Heart left ventricle (tissue), 13 donors: ENCODE measurements around the gene SORL1.

Experiments
- POLR2A ChIP-seq, 2 donors: fragments of 450-650 bp; IDR thresholded peaks; one replicate each; pipeline ENCODE4 v1.6.1; 2017; ENCODE audit warnings: antibody characterized with exemption in 2 of 2, mild to moderate bottlenecking in 2 of 2, moderate library complexity in 2 of 2
- TF ChIP-seq, protein P1 (sequence below), 12 donors: fragments of 200-600 bp; sonication (generic) in 4 of 12; IDR thresholded peaks; one replicate each; pipeline versions ENCODE4 v1.5.0 to v1.8.0; 2018 to 2022; ENCODE audit warnings: antibody characterized with exemption in 12 of 12, mild to moderate bottlenecking in 5 of 12
- donor health status: ischemic (EF 13 %, LVEDD 7.1; RV severe dilation, severe dysfunction).
- donor health status: DM: no; HTN: yes; CAD: no.
- donor health status: DM: no; HTN: no; CAD: no.
- donor health status: ischemic (EF 25% LVEDD 6.9; RV normal size, moderate dysfunction).
- donor health status: ischemic (EF 25% LVEDD 5.7; RV mildly dilated, moderate dysfunction).
- donor health status: ischemic (EF 35%, LVEDD 5.7; RV mildly dilated, moderate dysfunction).
- donor health status: nonischemic (EF 11% LVEDD 7.7; RV severe dilation, severe dysfunction).
- donor health status: DM: yes; HTN: yes; CAD: no.
- donor health status: PGD.
- donor health status: ischemic (EF 29% LVEDD 5.4; RV normal size, mild dysfunction).
- donor health status: nonischemic (EF 23%, LVEDD 6.1; RV moderate dilation, normal function).

GRCh38 chr11:121451178-121451985, 732 bp upstream of the SORL1 start:
- TF ChIP-seq, protein P1, sequence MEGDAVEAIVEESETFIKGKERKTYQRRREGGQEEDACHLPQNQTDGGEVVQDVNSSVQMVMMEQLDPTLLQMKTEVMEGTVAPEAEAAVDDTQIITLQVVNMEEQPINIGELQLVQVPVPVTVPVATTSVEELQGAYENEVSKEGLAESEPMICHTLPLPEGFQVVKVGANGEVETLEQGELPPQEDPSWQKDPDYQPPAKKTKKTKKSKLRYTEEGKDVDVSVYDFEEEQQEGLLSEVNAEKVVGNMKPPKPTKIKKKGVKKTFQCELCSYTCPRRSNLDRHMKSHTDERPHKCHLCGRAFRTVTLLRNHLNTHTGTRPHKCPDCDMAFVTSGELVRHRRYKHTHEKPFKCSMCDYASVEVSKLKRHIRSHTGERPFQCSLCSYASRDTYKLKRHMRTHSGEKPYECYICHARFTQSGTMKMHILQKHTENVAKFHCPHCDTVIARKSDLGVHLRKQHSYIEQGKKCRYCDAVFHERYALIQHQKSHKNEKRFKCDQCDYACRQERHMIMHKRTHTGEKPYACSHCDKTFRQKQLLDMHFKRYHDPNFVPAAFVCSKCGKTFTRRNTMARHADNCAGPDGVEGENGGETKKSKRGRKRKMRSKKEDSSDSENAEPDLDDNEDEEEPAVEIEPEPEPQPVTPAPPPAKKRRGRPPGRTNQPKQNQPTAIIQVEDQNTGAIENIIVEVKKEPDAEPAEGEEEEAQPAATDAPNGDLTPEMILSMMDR (IDR thresholded peaks at IDR 0.05) = no peak
- no peak for TF ChIP-seq POLR2A (IDR thresholded peaks at IDR 0.05)
